ENCODE data around the gene MSTN.

The MSTN gene

GRCh38 chr2:190062601-190063000 lies at the start of gene MSTN:
Gene MSTN, minus strand, starts transcription at chr2:190062729. Its CDS starts 133 bp downstream, at chr2:190062596.
- DNase-seq (ENCODE audit: low read depth in 2 of 2) = no peak

GRCh38 chr2:190111166-190111565 lies 48.6 kb upstream of the MSTN start:
- no peak for DNase-seq (ENCODE audit: low read depth in 2 of 2)

- DNase-seq (ENCODE audit: low read depth in 2 of 2) = no peak
Measured at GRCh38 chr2:190110699-190111098, 48.2 kb upstream of the MSTN start.

GRCh38 chr2:190110131-190110530 lies 47.6 kb upstream of the MSTN start:
- no peak for DNase-seq (ENCODE audit: low read depth in 2 of 2)

GRCh38 chr2:190107409-190107808 lies 44.9 kb upstream of the MSTN start:
- DNase-seq (ENCODE audit: low read depth in 2 of 2) = no peak

- DNase-seq (ENCODE audit: low read depth in 2 of 2) = no peak
Measured at GRCh38 chr2:190106783-190107182, 44.3 kb upstream of the MSTN start.

GRCh38 chr2:190105554-190105953 lies 43.0 kb upstream of the MSTN start:
- DNase-seq (ENCODE audit: low read depth in 2 of 2) = no peak

- DNase-seq (ENCODE audit: low read depth in 2 of 2) = no peak
Measured at GRCh38 chr2:190103144-190103543, 40.6 kb upstream of the MSTN start.

- DNase-seq (ENCODE audit: low read depth in 2 of 2) = no peak
Measured at GRCh38 chr2:190099890-190100697, 37.6 kb upstream of the MSTN start.

GRCh38 chr2:190098851-190099250 lies 36.3 kb upstream of the MSTN start:
- no peak for DNase-seq (ENCODE audit: low read depth in 2 of 2)

GRCh38 chr2:190097115-190097514 lies 34.6 kb upstream of the MSTN start:
- DNase-seq (ENCODE audit: low read depth in 2 of 2) = no peak

- no peak for DNase-seq (ENCODE audit: low read depth in 2 of 2)
Measured at GRCh38 chr2:190094316-190094871, 31.9 kb upstream of the MSTN start.

GRCh38 chr2:190093793-190094192 lies 31.3 kb upstream of the MSTN start:
- no peak for DNase-seq (ENCODE audit: low read depth in 2 of 2)

GRCh38 chr2:190090148-190090547 lies 27.6 kb upstream of the MSTN start:
- no peak for DNase-seq (ENCODE audit: low read depth in 2 of 2)

- peak in 1 of 2 donors; percentile 3 for DNase-seq (ENCODE audit: low read depth in 2 of 2)
Measured at GRCh38 chr2:190088917-190089316, 26.4 kb upstream of the MSTN start.

- no peak for DNase-seq (ENCODE audit: low read depth in 2 of 2)
Measured at GRCh38 chr2:190084704-190085103, 22.2 kb upstream of the MSTN start.

- no peak for DNase-seq (ENCODE audit: low read depth in 2 of 2)
Measured at GRCh38 chr2:190082118-190082517, 19.6 kb upstream of the MSTN start.

- DNase-seq (ENCODE audit: low read depth in 2 of 2) = no peak
Measured at GRCh38 chr2:190080527-190081049, 18.1 kb upstream of the MSTN start.

- DNase-seq (ENCODE audit: low read depth in 2 of 2) = no peak
Measured at GRCh38 chr2:190079160-190079559, 16.6 kb upstream of the MSTN start.

- DNase-seq (ENCODE audit: low read depth in 2 of 2) = no peak
Measured at GRCh38 chr2:190075623-190076022, 13.1 kb upstream of the MSTN start.

GRCh38 chr2:190069936-190070696 lies 7.6 kb upstream of the MSTN start:
- no peak for DNase-seq (ENCODE audit: low read depth in 2 of 2)

- DNase-seq (ENCODE audit: low read depth in 2 of 2) = no peak
Measured at GRCh38 chr2:190068764-190069163, 6.2 kb upstream of the MSTN start.

- no peak for DNase-seq (ENCODE audit: low read depth in 2 of 2)
Measured at GRCh38 chr2:190065839-190066238, 3.3 kb upstream of the MSTN start.

Measured in stimulated activated CD8-positive, alpha-beta memory T cell treated with anti-CD3 and anti-CD28 coated beads, Interleukin-7, amount 100 ng/mL, for 1 hour (primary cell).